NK-92 (cell line): ENCODE data around the gene FAF1.
"Not testable (repeated sequence)": the region's sequence is repeated elsewhere in the genome, so short reads cannot be mapped to it uniquely, and the experiment has no call there.

ENCODE experiments used
- DNase-seq: peaks from one replicate; lab custom pipeline; 2025; ENCODE audit not compliant: unreplicated experiment; lab: John Stamatoyannopoulos, UW

The FAF1 gene

GRCh38 chr1:50780797-50781196, 179.3 kb downstream of the FAF1 start:
- DNase-seq: no peak

GRCh38 chr1:50779801-50780200, 180.3 kb downstream of the FAF1 start:
- DNase-seq: no peak

GRCh38 chr1:50775740-50776139, 184.3 kb downstream of the FAF1 start:
- no peak for DNase-seq

GRCh38 chr1:50774759-50775351, 185.2 kb downstream of the FAF1 start:
- DNase-seq: no peak

GRCh38 chr1:50766688-50767087, 193.4 kb downstream of the FAF1 start:
- no peak for DNase-seq

- not testable (repeated sequence) for DNase-seq
Observed at GRCh38 chr1:50756543-50756942, 203.5 kb downstream of the FAF1 start.

- not testable (repeated sequence) for DNase-seq
Observed at GRCh38 chr1:50754764-50755163, 205.3 kb downstream of the FAF1 start.

- no peak for DNase-seq
Observed at GRCh38 chr1:50750021-50750619, 209.9 kb downstream of the FAF1 start.

GRCh38 chr1:50747394-50747793, 212.7 kb downstream of the FAF1 start:
- no peak for DNase-seq

GRCh38 chr1:50742523-50742922, 217.5 kb downstream of the FAF1 start:
- DNase-seq: no peak

- DNase-seq: no peak
Observed at GRCh38 chr1:50739125-50739524, 220.9 kb downstream of the FAF1 start.

GRCh38 chr1:50735443-50735842, 224.6 kb downstream of the FAF1 start:
- DNase-seq: no peak

- DNase-seq: not testable (repeated sequence)
Observed at GRCh38 chr1:50727578-50727977, 232.5 kb downstream of the FAF1 start.

GRCh38 chr1:50724626-50725286, 235.3 kb downstream of the FAF1 start:
- no peak for DNase-seq

GRCh38 chr1:50720457-50721053, 239.5 kb downstream of the FAF1 start:
- no peak for DNase-seq

GRCh38 chr1:50719126-50719525, 240.9 kb downstream of the FAF1 start:
- no peak for DNase-seq

- DNase-seq: no peak
Observed at GRCh38 chr1:50717327-50717726, 242.7 kb downstream of the FAF1 start.

- not testable (repeated sequence) for DNase-seq
Observed at GRCh38 chr1:50716455-50716854, 243.6 kb downstream of the FAF1 start.

GRCh38 chr1:50710099-50710498, 250.0 kb downstream of the FAF1 start:
- DNase-seq: no peak

GRCh38 chr1:50707824-50708223, 252.2 kb downstream of the FAF1 start:
- DNase-seq: no peak

- DNase-seq: no peak
Observed at GRCh38 chr1:50705699-50706098, 254.4 kb downstream of the FAF1 start.

- no peak for DNase-seq
Observed at GRCh38 chr1:50705041-50705440, 255.0 kb downstream of the FAF1 start.
